ENCODE measurements around the gene ADGRA1.

ADGRA1 gene

GRCh38 chr10:133178357-133179127 lies 90.8 kb downstream of the ADGRA1 start:
- DNase-seq (ENCODE audit: low spot score) = no peak

GRCh38 chr10:133179128-133179520 lies 91.4 kb downstream of the ADGRA1 start:
- DNase-seq (ENCODE audit: low spot score) = no peak

GRCh38 chr10:133179651-133180050 lies 91.9 kb downstream of the ADGRA1 start:
- no peak for DNase-seq (ENCODE audit: low spot score)

- no peak for DNase-seq (ENCODE audit: low spot score)
Observed at GRCh38 chr10:133180192-133180964, 92.7 kb downstream of the ADGRA1 start.

GRCh38 chr10:133180965-133181639 lies 93.4 kb downstream of the ADGRA1 start:
- no peak for DNase-seq (ENCODE audit: low spot score)

Data from putamen (tissue), 1 donor.